Liver (tissue), 9 donors: ENCODE measurements around the gene MEGF6. TPM values are rescaled to one million over a fixed set of nuclear protein-coding genes. Genes with fewer than 3 reads are reported as not detected.

Experiments
- DNase-seq: peaks from one replicate; pipeline ENCODE4 v3.0.0-alpha.2; 2017; ENCODE audit warnings: low spot score
- H3K27ac ChIP-seq, 2 donors: one replicate each; pipeline ENCODE4 v1.7.0; 2013; ENCODE audit warnings: inconsistent platforms in 2 of 2, low read length in 2 of 2, control low read depth in 1 of 2, low read depth in 1 of 2, mild to moderate bottlenecking in 1 of 2
- H3K27me3 ChIP-seq, 4 donors: one replicate each; pipeline versions ENCODE4 v1.6.1 to v1.7.0; 2013; ENCODE audit warnings: low read length in 3 of 4, inconsistent platforms in 1 of 4, mild to moderate bottlenecking in 1 of 4, moderate library complexity in 1 of 4; ENCODE audit not compliant: control insufficient read depth in 4 of 4, insufficient read depth in 4 of 4
- H3K36me3 ChIP-seq, 4 donors: one replicate each; pipeline versions ENCODE4 v1.6.1 to v1.7.0; 2013; ENCODE audit warnings: low read length in 3 of 4, mild to moderate bottlenecking in 3 of 4, low read depth in 1 of 4, moderate library complexity in 1 of 4; ENCODE audit not compliant: control insufficient read depth in 4 of 4, insufficient read depth in 3 of 4
- H3K4me1 ChIP-seq, 4 donors: one replicate each; pipeline versions ENCODE4 v1.6.1 to v1.7.0; 2013; ENCODE audit warnings: low read length in 3 of 4, mild to moderate bottlenecking in 3 of 4, moderate library complexity in 1 of 4; ENCODE audit not compliant: control insufficient read depth in 4 of 4, insufficient read depth in 4 of 4
- H3K4me3 ChIP-seq, 3 donors: one replicate each; pipeline versions ENCODE4 v1.6.1 to v1.7.0; 2013; ENCODE audit warnings: low read length in 3 of 3, control low read depth in 1 of 3, low read depth in 1 of 3, mild to moderate bottlenecking in 1 of 3
- H3K9ac ChIP-seq, 2 donors: one replicate each; pipeline ENCODE4 v1.7.0; 2013; ENCODE audit warnings: low read length in 2 of 2, mild to moderate bottlenecking in 2 of 2, moderate library complexity in 2 of 2, control low read depth in 1 of 2, low read depth in 1 of 2
- H3K9me3 ChIP-seq, 4 donors: one replicate each; pipeline versions ENCODE4 v1.6.1 to v1.7.0; 2013; ENCODE audit warnings: low read length in 3 of 4; ENCODE audit not compliant: control insufficient read depth in 4 of 4
- ATF3 ChIP-seq: IDR thresholded peaks from 2 replicates; pipeline ENCODE4 v1.6.1; 2016; ENCODE audit warnings: antibody characterized with exemption
- CTCF ChIP-seq: fragments of 150-350 bp; IDR thresholded peaks from 2 replicates; pipeline ENCODE4 v1.5.1; 2017; ENCODE audit warnings: improper control_type of control experiment, low read depth, low read length; ENCODE audit not compliant: missing input control
- EGR1 ChIP-seq, 2 donors: IDR thresholded peaks; 2 replicates each; pipeline ENCODE4 v1.6.1; 2016 to 2018; ENCODE audit warnings: antibody characterized with exemption in 2 of 2, low read depth in 2 of 2
- HNF4A ChIP-seq, 2 donors: conservative IDR thresholded peaks; 2 replicates each; pipeline ENCODE4 v1.6.1; 2016; ENCODE audit warnings: antibody characterized with exemption in 2 of 2, mild to moderate bottlenecking in 2 of 2
- HNF4G ChIP-seq: IDR thresholded peaks from 2 replicates; pipeline ENCODE4 v1.6.1; 2016; ENCODE audit warnings: antibody characterized with exemption
- JUND ChIP-seq, 2 donors: IDR thresholded peaks; 2 replicates each; pipeline ENCODE4 v1.6.1; 2016; ENCODE audit warnings: antibody characterized with exemption in 2 of 2
- RAD21 ChIP-seq, 2 donors: IDR thresholded peaks; 2 replicates each; pipeline ENCODE4 v1.6.1; 2016; ENCODE audit warnings: antibody characterized with exemption in 2 of 2, mild to moderate bottlenecking in 2 of 2
- REST ChIP-seq: IDR thresholded peaks from 2 replicates; pipeline ENCODE4 v1.6.1; 2016; ENCODE audit warnings: antibody characterized with exemption, mild to moderate bottlenecking
- SP1 ChIP-seq: IDR thresholded peaks from 2 replicates; pipeline ENCODE4 v1.6.1; 2018; ENCODE audit warnings: antibody characterized with exemption, mild to moderate bottlenecking
- TAF1 ChIP-seq: conservative IDR thresholded peaks from 2 replicates; pipeline ENCODE4 v1.6.1; 2016; ENCODE audit warnings: antibody characterized with exemption, mild to moderate bottlenecking
- YY1 ChIP-seq: IDR thresholded peaks from 2 replicates; pipeline ENCODE4 v1.6.1; 2016; ENCODE audit warnings: antibody characterized with exemption, mild to moderate bottlenecking
- WGBS: extraction: QIAGEN DNeasy Blood & Tissue Kit; methylation state at CpG from one replicate; pipeline ENCODE4 v1.1.7; 2013; 5-methylcytosine and 5-hydroxymethylcytosine counted together
- polyA plus RNA-seq, 2 donors: library from polyadenylated mRNA; stranded (reverse) in 1 of 2; unstranded in 1 of 2; fragments of 200-250 nt in 1 of 2; fragments of >200 nt in 1 of 2; fragmentation: Nextera tagmentation in 1 of 2; extraction: Ambion mirVana in 1 of 2; gene quantifications; one replicate each; pipeline versions ENCODE4 v1.2.1 to v1.2.3, GENCODE V29; 2013 to 2015
- total RNA-seq, 2 donors: library from RNA; depleted of rRNA; stranded (reverse); fragments of >200 nt; gene quantifications; one replicate each; pipeline ENCODE4 v1.2.3, GENCODE V29; 2014
- TF ChIP-seq, protein P1 (sequence below): IDR thresholded peaks from 2 replicates; pipeline ENCODE4 v1.6.1; 2016; ENCODE audit warnings: antibody characterized with exemption
- donor health status: healthy.
- donor health status: healthy.
- donor health status: healthy.
- donor health status: healthy.
- donor health status: healthy.

Gene MEGF6
- total and polyA plus RNA-seq, 4 donors = 1.3 to 11.0 (median 4.0) TPM

DNA sequence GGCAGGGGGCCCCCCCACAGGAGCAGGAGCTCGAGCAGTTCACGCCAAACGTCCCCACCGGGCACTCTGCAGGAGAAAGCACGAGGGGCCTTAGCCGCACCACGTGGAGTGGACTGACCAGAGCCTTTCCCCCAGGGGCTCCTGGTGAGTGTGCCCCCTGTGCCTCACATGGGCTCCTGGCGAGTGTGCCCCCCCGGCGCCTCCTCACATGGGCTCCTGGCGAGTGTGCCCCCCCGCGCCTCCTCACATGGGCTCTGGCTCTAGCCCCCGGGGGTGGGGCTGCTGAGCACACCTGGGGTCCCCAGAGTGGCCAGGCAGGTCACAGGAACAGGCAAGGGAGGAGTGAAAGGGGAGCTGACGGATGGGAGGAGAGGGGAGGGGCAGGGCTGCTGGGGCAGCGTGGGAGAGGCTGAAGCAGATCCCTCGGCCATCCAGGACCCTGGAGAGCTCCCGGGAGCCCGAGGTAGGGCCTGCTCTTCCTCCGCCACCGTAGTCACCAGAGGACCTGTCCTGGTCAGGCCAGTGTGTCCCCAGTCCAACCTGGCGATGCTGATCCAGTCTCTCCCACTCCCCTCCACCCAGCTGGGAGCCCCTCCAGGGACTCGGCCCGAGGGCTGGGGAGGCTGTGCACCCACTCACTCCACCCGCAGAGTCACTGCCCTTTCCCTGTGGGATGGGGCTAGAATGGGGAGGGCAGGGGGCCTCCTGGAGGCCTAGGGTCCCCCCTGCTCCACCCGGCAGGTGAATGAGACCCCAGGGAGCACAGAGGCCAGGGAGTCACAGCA is 109.3 kb downstream of the MEGF6 start:
- TF ChIP-seq REST (peak; percentile 98), RAD21 (IDR thresholded peaks at IDR 0.05) (no peak)
- peak; percentile 82 for DNase-seq
- 66% methylated on average over 26 of the region's 26 CpGs for WGBS
- Histone ChIP-seq H3K9me3 (no peaks in the 10 kb centered on the region), H3K27ac (no peak overlapping the region), H3K27me3 (no peaks in the 10 kb centered on the region), H3K36me3 (no peaks in the 10 kb centered on the region), H3K4me3 (no peak overlapping the region), H3K4me1 (peaks cover 0 to 2% (median 0%) of the 10 kb centered on the region in 4 donors), H3K9ac (no peak overlapping the region)

GRCh38 chr1:3501437-3501836 is 109.9 kb downstream of the MEGF6 start:
- no peak overlapping the region for H3K9ac ChIP-seq
- TF ChIP-seq EGR1 (IDR thresholded peaks at IDR 0.05; ENCODE audit: low read depth in 2 of 2) = no peak
- TF ChIP-seq ATF3 = no peak
- TF ChIP-seq YY1 = no peak
- TF ChIP-seq, protein P1, sequence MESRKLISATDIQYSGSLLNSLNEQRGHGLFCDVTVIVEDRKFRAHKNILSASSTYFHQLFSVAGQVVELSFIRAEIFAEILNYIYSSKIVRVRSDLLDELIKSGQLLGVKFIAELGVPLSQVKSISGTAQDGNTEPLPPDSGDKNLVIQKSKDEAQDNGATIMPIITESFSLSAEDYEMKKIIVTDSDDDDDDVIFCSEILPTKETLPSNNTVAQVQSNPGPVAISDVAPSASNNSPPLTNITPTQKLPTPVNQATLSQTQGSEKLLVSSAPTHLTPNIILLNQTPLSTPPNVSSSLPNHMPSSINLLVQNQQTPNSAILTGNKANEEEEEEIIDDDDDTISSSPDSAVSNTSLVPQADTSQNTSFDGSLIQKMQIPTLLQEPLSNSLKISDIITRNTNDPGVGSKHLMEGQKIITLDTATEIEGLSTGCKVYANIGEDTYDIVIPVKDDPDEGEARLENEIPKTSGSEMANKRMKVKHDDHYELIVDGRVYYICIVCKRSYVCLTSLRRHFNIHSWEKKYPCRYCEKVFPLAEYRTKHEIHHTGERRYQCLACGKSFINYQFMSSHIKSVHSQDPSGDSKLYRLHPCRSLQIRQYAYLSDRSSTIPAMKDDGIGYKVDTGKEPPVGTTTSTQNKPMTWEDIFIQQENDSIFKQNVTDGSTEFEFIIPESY = no peak
- TF ChIP-seq JUND (IDR thresholded peaks at IDR 0.05) = no peak
- no peak for TF ChIP-seq TAF1
- no peak for TF ChIP-seq CTCF
- TF ChIP-seq HNF4G = no peak
- TF ChIP-seq HNF4A (conservative IDR thresholded peaks at IDR 0.05) = no peak
- TF ChIP-seq SP1 = no peak
- WGBS = 79% methylated on average over 17 of the region's 17 CpGs
- no peak for DNase-seq
- H3K36me3 ChIP-seq = no peaks in the 10 kb centered on the region
- H3K4me1 ChIP-seq = peaks cover 0 to 2% (median 0%) of the 10 kb centered on the region in 4 donors
- H3K27ac ChIP-seq = no peak overlapping the region
- no peaks in the 10 kb centered on the region for H3K27me3 ChIP-seq
- H3K4me3 ChIP-seq = no peak overlapping the region
- H3K9me3 ChIP-seq = no peaks in the 10 kb centered on the region
